Kidney (tissue), 14 donors: ENCODE results near the gene C18orf63. TPM values are rescaled to one million over a fixed set of nuclear protein-coding genes. Genes with fewer than 3 reads are reported as not detected.

Experiments
- DNase-seq, 5 donors: peaks; one replicate each; pipeline ENCODE4 v3.0.0-alpha.2; 2013 to 2020
- FAIRE-seq: peaks from 2 replicates; lab custom pipeline; 2012; peaks lifted over from hg19 to GRCh38; lab: Jason Lieb, UNC
- H3K27ac ChIP-seq, 2 donors: one replicate each; pipeline ENCODE4 v1.7.0; 2013; ENCODE audit warnings: low read depth in 2 of 2, low read length in 2 of 2, inconsistent platforms in 1 of 2
- H3K27me3 ChIP-seq: one replicate; pipeline ENCODE4 v1.7.1; 2013; ENCODE audit warnings: low read length, inconsistent platforms; ENCODE audit not compliant: control insufficient read depth, insufficient read depth
- H3K36me3 ChIP-seq, 3 donors: one replicate each; pipeline versions ENCODE4 v1.7.0 to v1.7.1; 2013; ENCODE audit warnings: low read length in 3 of 3, control low read depth in 1 of 3, inconsistent platforms in 1 of 3; ENCODE audit not compliant: insufficient read depth in 3 of 3, control insufficient read depth in 2 of 3
- H3K4me1 ChIP-seq, 3 donors: one replicate each; pipeline versions ENCODE4 v1.7.0 to v1.7.1; 2013; ENCODE audit warnings: low read length in 3 of 3, inconsistent platforms in 1 of 3, low read depth in 1 of 3; ENCODE audit not compliant: control insufficient read depth in 2 of 3, insufficient read depth in 2 of 3
- H3K4me3 ChIP-seq, 3 donors: one replicate each; pipeline versions ENCODE4 v1.7.0 to v1.8.1; 2013; ENCODE audit warnings: low read length in 3 of 3, control low read depth in 1 of 3, inconsistent platforms in 1 of 3
- H3K9ac ChIP-seq, 3 donors: one replicate each; pipeline versions ENCODE4 v1.7.0 to v1.7.1; 2013; ENCODE audit warnings: low read length in 3 of 3, control low read depth in 1 of 3, inconsistent platforms in 1 of 3
- H3K9me3 ChIP-seq, 3 donors: one replicate each; pipeline versions ENCODE4 v1.7.0 to v1.7.1; 2013; ENCODE audit warnings: low read length in 3 of 3, control low read depth in 1 of 3, inconsistent platforms in 1 of 3; ENCODE audit not compliant: control insufficient read depth in 2 of 3, insufficient read depth in 1 of 3
- intact Hi-C: fragments of 100-400 bp; cut with DNase I; formaldehyde crosslinking; loops from one replicate; pipeline ENCODE4 v1.11.1; 2022
- polyA plus RNA-seq: library from polyadenylated mRNA; stranded (reverse); fragments of 350-450 nt; fragmentation: Illumina TruSeq; extraction: RNeasy Lipid Tissue Mini Kit (QIAGEN cat#74804); gene quantifications from one replicate; pipeline ENCODE4 v1.2.3, GENCODE V29; 2014; ENCODE audit warnings: low read depth, low replicate concordance; ENCODE audit not compliant: insufficient read depth
- total RNA-seq: library from RNA; stranded (reverse); fragmentation: NEBNext Ultra II Directional; extraction: Animal tissue kit (Norgen Biotek cat#: 25700); gene quantifications from one replicate; pipeline ENCODE4 v1.2.1, GENCODE V29; 2021
- TF ChIP-seq, protein P1 (sequence below): IDR thresholded peaks from 3 replicates; pipeline ENCODE4 v1.5.1; 2012; ENCODE audit warnings: mild to moderate bottlenecking, moderate library complexity, borderline replicate concordance; ENCODE audit not compliant: insufficient read depth; ENCODE audit errors: extremely low read depth
- donor health status: control.
- donor health status: control.
- donor health status: control.
- donor health status: control.
- donor health status: control.
- donor health status: DM: yes; HTN: yes; CAD: no.
- donor health status: Normal renal cell carcinoma (clear cell type).

C18orf63 gene
- total and polyA plus RNA-seq, 2 donors from 2014 or later, result not detected

DNA sequence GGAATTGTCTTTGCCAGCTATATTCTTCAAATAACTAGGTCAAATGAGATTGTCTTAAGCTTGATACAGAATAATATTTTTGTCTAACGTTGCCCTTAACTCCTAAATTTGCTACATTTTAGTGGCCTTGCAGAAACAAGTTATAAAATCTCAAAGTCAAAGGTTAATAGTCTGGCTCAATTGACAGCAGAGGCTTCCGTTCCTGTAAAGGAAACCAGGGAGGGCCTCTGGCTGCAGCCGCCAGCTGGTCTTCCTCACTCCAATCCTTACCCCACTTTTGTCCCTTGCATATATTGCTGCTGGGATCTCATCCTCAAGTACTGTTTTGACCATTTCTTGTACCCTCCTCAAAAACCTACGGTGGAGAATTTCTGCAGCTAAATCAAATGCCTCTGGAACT, 40.9 kb upstream of the C18orf63 start:
- no peak overlapping the region for H3K4me3 ChIP-seq
- peaks cover 0 to 11% (median 6%) of the 10 kb centered on the region in 3 donors for H3K36me3 ChIP-seq
- H3K9ac ChIP-seq, result no peak overlapping the region
- TF ChIP-seq, protein P1, sequence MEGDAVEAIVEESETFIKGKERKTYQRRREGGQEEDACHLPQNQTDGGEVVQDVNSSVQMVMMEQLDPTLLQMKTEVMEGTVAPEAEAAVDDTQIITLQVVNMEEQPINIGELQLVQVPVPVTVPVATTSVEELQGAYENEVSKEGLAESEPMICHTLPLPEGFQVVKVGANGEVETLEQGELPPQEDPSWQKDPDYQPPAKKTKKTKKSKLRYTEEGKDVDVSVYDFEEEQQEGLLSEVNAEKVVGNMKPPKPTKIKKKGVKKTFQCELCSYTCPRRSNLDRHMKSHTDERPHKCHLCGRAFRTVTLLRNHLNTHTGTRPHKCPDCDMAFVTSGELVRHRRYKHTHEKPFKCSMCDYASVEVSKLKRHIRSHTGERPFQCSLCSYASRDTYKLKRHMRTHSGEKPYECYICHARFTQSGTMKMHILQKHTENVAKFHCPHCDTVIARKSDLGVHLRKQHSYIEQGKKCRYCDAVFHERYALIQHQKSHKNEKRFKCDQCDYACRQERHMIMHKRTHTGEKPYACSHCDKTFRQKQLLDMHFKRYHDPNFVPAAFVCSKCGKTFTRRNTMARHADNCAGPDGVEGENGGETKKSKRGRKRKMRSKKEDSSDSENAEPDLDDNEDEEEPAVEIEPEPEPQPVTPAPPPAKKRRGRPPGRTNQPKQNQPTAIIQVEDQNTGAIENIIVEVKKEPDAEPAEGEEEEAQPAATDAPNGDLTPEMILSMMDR, result no peak
- peak in 1 of 5 donors; percentile 69 for DNase-seq
- no peak for FAIRE-seq
- H3K27me3 ChIP-seq, result no peaks in the 10 kb centered on the region
- H3K27ac ChIP-seq, result peak overlapping the region in 1 of 2 donors; percentile 9
- peaks cover 3 to 64% (median 48%) of the 10 kb centered on the region in 3 donors for H3K4me1 ChIP-seq
- intact Hi-C loops, result no loop called here
- H3K9me3 ChIP-seq, result no peaks in the 10 kb centered on the region

DNA sequence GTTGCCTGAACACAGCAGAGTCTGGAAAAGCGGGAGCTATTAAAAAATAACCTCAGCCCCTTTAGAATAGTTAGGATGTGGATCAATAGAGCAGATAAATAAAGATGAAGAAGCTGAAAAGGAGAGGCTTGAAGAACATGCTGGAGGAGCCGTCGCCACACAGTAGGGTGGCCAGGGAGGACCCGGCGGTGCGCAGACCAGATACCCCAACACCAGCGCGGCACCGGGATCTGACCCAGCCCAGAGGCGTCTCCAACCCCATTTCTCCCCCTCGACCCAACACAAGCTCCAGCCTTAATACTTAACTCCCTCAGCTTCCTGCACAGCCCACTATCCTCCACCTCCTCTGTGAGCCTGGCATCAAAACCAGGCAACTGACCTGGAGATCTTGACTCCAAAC, 39.9 kb upstream of the C18orf63 start:
- TF ChIP-seq, protein P1, result no peak
- intact Hi-C loops, result no loop called here
- no peak overlapping the region for H3K9ac ChIP-seq
- FAIRE-seq (no peak), DNase-seq (no peak)
- peak overlapping the region in 1 of 2 donors; percentile 33 for H3K27ac ChIP-seq
- H3K27me3 ChIP-seq, result no peaks in the 10 kb centered on the region
- no peaks in the 10 kb centered on the region for H3K9me3 ChIP-seq
- no peak overlapping the region for H3K4me3 ChIP-seq
- peaks cover 3 to 55% (median 47%) of the 10 kb centered on the region in 3 donors for H3K4me1 ChIP-seq
- H3K36me3 ChIP-seq, result peaks cover 0 to 11% (median 6%) of the 10 kb centered on the region in 3 donors

DNA sequence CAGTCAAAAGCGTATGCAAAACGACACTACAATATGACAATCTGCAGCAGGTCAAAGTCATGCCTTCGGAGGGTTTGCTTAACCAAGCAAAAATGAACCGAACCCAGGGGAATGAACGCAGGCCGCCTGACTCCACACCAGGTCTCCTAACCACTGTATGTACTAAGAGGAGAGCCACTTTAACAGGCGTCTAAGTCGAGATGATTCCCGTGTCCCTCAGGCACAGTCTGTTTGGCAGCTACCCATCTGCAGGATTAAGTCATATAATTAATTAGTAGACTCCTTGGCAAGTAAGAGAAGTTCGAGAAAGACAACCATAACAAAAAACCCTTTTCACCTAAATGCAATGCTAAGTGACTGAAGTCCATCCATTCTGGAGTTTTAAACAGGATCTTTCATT, 39.0 kb upstream of the C18orf63 start:
- no peak for FAIRE-seq
- Histone ChIP-seq H3K4me1 (peaks cover 3 to 57% (median 50%) of the 10 kb centered on the region in 3 donors), H3K36me3 (peaks cover 0 to 11% (median 6%) of the 10 kb centered on the region in 3 donors), H3K4me3 (no peak overlapping the region), H3K27ac (peak overlapping the region; percentile 87 to 88), H3K9ac (no peak overlapping the region), H3K9me3 (no peaks in the 10 kb centered on the region), H3K27me3 (no peaks in the 10 kb centered on the region)
- TF ChIP-seq, protein P1, result no peak
- intact Hi-C loops, result no loop called here
- no peak for DNase-seq

DNA sequence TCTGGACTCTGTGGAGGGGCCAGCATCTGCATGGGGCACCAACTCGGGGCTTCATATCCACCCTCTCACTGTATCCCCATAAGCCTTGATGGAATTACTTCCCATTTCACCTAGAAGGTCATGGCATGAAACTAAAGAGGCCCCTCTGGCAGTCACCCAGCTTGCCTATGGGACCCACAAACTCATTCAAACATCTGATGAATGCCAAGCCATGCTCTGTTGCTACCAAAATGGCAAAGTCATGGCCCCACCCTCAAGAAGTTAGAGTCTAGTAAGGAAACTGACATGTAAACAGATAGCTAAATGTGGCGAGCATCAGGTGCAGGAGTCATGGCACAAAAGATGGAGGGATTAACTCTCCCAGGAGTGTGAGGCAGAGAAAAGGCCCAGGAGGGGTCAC, 38.3 kb upstream of the C18orf63 start:
- H3K27ac ChIP-seq, result peak overlapping the region; percentile 87 to 88

More for the DNA sequence above, 38.3 kb upstream of the C18orf63 start:
- no peak for FAIRE-seq
- Histone ChIP-seq H3K4me1 (peaks cover 3 to 64% (median 54%) of the 10 kb centered on the region in 3 donors), H3K4me3 (no peak overlapping the region), H3K9me3 (no peaks in the 10 kb centered on the region), H3K9ac (peak overlapping the region in 1 of 3 donors; percentile 52), H3K36me3 (peaks cover 0 to 16% (median 6%) of the 10 kb centered on the region in 3 donors), H3K27me3 (no peaks in the 10 kb centered on the region)
- no peak for DNase-seq
- TF ChIP-seq, protein P1, result no peak
- intact Hi-C loops, result no loop called here
